Thyroid gland (tissue), 4 donors: Measurements from ENCODE around the gene OXNAD1.
"Not testable (repeated sequence)": the region's sequence is repeated elsewhere in the genome, so short reads cannot be mapped to it uniquely, and the experiment has no call there.

ENCODE experiments used
- CTCF ChIP-seq, 6 experiments: fragments of 200-600 bp in 3 of 6; fragments of 450-650 bp in 3 of 6; sonication (generic) in 3 of 6; IDR thresholded peaks; one replicate each; pipeline ENCODE4 v1.5.1; 2016 to 2019; ENCODE audit warnings: antibody characterized with exemption in 6 of 6, mild to moderate bottlenecking in 2 of 6, inconsistent platforms in 1 of 6, moderate library complexity in 1 of 6
- POLR2A ChIP-seq, 2 donors: fragments of 450-650 bp; IDR thresholded peaks; one replicate each; pipeline ENCODE4 v1.6.1; 2017; ENCODE audit warnings: antibody characterized with exemption in 2 of 2, mild to moderate bottlenecking in 2 of 2, moderate library complexity in 1 of 2

- not testable (repeated sequence) for TF ChIP-seq CTCF, POLR2A (IDR thresholded peaks at IDR 0.05)
These were observed 45.5 kb downstream of the OXNAD1 start for GRCh38 chr3:16310486-16310885.
